GM19452 (cell line): Measurements from ENCODE around the gene UROC1.

Source experiments
- ATAC-seq: cut with Tn5 transposase; IDR thresholded peaks from one replicate; pipeline ENCODE4 v1.9.1; 2021; ENCODE audit not compliant: unreplicated experiment

Gene UROC1

DNA sequence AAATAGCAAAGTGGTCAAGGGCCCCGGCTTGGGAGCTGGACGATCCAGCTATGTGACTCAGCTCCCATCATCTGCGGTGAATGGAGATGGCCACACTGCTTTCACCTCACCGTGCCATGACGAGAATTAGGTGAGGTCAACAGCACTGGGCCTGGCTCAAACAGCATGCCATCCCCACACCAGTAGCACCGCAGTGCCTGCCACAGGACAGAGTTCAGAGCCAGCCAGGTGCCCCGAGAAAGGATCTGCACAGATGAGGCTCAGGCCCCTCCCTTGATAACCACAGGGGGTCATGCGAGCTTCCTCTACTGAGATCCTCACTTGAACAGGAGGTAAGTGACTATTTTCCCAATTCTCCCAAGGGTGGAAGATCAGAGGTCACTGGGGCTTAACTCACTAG lies 71.3 kb downstream of the UROC1 start:
- no peak for ATAC-seq

DNA sequence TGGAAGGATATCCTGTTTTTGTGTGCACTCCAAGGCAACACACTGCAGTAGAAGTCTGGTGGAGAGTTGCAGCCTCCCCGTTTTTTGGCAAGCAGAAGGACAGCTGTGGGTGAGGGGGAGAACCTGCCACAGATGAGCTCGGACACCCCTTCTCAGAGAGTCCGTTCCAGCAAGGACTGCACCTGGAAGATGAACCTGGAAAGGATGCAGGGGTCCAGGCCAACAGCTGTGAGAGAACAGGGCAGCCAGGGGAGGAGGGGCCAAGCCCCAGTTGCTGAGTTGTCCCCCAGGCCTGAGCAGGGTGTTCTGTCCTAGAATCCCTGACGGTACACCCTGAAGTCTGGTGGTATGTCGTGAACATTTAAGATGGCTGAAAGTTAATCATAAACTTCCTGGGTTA lies 72.1 kb downstream of the UROC1 start:
- ATAC-seq: no peak

DNA sequence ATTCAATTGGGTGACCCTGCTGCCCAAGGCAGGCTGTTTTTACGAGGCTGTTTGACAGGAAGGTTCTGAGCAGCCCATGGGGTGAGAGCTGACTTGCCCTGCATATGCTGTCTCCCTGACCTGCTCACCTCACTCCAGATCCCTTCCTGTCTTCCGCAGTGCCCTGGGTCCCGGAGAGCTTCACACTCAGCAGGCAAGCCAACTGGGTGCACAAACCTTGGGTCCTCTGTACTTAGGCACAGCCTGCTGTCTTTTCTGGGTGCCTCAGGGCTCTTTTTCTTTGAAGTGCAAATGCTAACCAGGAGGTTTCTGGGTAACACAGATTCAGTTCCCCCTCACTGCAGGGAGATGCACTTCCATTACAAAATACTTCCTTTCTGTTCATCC lies 74.7 kb downstream of the UROC1 start:
- no peak for ATAC-seq

DNA sequence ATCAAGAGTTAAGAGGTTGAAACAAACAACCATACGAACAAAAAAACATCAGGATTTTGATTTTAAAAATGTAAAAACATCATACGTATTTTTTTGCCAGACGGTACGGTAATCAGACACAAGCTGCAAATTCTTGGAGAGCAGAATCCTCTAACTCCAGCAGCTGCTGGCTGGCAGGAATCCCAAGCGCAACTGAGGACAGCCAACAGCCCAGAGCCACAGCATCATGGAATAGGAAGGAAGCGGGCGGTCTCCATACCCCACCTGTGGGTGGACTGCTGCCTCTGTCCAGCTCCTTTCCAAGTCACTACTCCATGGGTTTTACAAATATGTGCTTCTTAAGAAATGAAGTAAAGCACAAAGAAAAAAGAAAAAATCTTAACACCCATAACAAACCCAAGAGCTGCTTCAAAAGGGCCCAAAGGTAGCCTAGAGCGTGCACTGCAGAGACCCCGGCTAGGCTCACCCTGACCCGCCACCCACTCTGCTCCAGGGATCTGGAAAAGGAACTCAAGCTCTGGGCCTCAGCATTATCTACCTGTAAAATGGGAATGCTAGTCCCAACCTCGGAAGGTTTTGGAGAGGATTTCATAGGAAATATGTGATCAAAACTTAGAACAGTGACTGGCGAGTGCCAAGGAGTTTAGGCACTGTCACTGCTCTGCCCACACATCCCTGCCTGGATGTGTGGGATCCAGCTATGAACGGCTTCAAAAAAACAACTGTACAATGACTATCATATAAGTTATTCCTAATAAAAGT lies 75.3 kb downstream of the UROC1 start:
- ATAC-seq: no peak

DNA sequence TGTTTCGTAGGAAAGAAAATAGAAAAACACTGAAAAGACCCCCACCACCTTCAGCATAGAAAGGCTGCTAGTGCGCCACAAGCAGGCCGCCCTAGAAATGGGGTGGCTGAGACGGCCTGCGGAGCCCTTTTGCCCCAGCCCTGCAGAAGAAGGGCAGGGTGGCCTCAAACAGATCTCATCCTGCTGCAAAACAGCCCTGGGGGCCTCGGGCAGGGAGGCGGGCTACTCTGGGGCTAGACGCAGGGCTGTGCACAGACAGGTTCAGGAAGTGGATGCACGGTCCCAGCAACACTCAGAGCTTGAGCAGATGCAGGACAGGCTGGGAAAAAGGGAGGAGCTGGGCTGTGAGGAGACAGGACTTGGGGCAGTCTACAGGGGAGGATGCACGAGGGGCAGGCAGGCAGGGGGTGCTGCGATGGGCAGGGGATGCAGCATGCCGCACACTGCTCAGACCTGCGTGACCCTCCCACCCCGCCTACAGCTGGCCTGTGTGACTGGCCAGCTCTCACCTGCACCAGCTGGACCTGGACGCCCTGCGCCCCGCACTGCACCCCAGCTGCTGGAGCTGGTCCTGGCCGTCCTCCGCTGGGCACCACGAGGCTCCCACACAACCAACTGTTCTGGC lies 76.2 kb downstream of the UROC1 start:
- no peak for ATAC-seq

DNA sequence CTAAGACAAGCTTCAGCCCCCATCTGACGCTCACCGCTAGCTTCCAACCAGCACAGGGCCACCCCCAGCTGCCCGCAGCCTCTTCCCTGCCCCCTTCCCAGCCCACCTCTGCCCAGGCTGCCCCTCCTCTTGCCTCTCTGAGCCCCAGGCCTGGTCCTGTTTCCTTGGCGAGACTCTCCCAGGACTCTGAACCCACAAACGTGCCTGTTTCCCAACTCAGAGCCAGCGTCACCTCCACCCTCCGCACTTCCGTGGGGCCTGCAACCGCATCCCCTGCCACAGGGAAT lies 76.9 kb downstream of the UROC1 start:
- ATAC-seq: no peak

DNA sequence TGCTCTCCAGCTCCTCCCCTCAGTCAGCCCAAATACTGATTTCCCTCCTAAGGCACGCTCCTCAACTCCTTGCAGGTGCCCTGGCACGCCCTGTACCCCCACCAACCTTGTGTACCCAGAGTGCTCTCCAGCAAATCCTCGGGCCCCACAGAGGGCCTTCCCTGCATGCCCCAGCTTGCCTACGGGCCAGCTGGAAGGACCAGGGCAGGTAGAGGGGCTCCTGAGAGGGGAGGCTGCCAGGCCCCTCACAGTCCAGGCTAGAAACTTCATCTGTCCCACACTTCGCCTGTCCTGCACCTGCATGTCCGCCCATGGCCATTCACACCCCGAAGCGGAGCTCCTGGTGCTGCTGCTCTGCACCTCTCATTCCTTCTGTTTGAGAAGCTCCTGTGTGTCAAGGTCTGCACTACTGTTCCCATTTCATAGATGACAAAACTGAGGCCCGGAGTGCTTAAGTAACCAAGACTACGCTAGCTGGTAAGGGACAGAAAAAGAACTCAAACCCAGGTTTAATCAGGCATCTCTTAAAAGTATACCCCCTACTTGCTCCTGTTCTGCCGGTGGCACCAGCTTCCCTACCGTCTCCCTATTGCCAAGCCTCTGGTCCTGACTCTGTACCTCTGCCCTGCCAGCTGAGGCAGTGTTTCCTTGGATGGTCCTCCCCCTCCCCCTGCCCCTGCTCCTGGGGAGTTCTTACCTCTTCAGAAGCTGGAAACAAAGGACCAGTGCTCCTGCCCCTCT lies 77.4 kb downstream of the UROC1 start:
- ATAC-seq: no peak

DNA sequence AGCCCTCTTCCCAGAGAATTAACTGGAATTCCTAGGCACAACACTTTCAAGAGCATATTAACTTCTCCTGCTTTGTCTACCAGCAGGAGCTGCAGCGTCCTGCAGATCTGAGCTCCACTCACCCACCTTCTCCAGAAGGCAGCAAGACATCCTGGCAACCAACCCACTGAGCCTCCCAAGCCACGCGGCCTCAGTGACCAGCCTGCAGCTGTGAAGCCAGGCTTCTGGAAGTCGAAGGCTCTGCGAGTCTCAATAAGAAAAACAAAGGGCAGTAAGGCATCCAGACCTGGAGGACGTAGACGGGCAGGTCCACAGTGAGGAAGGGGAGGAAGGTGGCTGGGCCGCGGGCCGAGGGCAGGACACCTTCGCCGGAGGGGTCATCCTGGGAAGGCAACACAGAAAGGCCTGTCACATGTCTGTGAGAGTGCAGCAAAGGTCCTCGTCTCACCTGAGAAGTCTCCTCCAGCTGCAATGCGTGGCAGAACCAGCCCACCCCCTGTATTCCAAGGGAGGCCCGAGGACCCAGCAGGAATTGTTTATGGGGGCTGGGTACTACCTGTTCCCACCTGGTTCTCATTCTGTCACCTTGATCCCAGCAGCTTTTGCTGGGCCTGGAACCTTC lies 78.1 kb downstream of the UROC1 start:
- no peak for ATAC-seq

DNA sequence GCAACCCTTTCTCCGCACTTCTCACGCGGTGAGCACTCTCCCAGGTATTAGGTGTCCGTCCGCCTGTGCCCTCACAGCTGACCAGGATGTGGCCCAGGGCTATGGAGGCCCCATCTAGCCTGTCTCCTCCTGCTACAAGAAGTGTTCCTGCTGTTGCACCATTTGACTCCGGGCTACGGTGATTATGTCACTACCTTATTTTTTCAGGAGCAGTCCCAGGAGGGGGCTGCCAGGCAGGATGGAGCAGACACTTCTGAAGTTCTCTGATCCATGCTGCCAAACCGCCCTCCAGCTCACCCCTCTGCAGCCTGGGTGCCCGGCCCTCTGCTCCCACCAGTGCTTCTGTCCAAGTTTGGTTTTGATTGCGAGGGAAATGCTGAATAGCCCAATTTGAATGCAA lies 78.8 kb downstream of the UROC1 start:
- no peak for ATAC-seq

DNA sequence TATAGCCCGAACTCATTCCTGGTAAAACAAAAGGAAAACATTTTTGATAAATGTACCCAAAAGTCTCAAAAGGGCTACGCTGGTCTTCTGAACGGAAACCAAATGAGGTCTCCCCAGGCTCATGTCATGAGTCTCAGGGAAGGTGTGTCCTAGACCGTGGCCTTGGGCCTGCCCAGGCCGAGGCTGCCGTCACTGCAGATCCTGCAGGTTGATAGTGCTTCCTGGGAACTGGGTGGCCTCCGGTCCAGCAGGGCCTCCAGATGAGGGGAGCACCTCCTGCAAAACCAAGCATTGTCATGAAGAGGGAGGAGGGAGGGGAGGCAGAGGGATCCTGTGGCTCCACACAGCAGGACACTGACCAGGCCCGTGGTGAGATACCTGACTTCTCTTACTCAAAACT lies 79.4 kb downstream of the UROC1 start:
- ATAC-seq: no peak

DNA sequence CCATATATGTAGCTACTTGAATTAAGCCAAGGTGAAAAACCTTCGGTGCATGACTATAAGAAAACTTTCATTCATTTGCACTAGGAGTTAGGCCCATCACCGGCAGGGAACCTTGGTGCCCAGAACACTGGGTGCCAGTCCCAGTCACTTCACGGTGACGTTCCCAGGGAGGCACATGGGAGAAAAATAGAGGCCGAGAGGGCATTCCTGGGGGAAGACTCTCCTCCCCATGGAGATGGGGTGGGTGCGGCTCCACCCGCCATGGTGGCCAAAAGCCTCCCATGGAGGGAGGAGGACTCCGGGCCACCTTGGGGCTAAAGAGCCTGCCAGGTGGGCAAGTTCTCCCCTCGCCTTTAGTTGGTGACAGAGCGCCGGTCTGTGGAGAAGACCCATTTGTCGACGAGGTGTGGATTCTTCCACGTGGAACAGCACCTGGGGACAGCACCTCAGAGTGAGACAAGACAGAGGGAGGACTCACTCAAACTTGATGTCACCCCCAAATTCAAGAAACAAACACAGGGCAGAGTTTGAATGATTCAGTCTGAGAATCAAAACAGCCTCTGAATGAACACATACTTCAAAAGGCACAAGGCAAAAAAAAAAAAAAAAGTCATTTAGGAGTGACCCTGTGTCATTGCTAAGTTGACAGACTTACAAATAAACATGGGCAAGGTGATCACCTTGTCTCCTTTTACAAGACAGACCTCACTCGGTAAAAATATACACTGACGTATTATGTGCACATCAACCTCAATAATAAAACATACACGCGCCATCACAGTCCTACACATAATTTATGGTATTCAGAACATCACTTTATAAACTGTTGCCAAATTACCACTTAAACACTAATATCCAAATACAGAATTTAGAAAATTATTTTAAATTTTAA lies 80.5 kb downstream of the UROC1 start:
- ATAC-seq: no peak

DNA sequence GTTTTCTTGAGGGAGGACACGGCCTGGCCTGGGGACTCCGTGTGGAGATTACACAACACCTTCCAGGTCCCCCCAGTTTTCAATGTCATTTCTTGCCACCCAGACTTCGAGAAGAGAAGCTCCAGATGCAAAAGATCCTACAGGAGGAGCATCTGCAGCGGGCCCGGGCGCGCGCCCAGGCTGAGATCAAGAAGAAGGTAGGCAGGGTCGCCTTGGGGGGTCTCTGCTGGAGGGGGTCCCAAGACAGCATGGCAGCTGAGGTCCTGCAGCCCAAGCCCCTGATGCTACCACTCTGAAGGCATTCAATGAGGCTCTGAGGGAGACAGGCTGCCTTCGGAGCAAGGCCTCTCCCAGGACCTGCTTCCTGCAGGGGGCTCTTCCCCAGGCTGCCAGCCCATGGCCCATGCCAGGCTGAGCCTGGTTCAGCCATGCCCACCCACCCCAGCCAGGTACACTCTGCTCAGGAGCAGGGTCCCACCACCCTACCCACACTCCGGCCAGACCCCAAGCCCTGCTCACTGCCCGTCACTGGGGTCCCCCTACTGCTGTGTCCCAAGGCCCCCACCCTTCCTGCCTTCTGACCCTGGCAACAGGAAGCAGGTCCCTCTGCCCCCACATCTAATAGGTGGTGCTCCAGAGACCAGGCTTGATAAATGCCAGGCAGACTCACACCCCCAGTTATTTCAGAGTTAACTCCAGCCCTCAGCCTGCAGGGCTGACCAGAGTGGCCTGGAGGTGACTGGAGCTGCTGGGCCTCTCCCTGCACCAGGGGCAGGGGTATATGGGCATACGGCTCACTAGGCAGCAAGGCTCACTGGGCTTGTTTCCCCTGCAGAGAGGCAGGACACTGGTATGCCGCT lies 81.9 kb downstream of the UROC1 start:
- no peak for ATAC-seq

DNA sequence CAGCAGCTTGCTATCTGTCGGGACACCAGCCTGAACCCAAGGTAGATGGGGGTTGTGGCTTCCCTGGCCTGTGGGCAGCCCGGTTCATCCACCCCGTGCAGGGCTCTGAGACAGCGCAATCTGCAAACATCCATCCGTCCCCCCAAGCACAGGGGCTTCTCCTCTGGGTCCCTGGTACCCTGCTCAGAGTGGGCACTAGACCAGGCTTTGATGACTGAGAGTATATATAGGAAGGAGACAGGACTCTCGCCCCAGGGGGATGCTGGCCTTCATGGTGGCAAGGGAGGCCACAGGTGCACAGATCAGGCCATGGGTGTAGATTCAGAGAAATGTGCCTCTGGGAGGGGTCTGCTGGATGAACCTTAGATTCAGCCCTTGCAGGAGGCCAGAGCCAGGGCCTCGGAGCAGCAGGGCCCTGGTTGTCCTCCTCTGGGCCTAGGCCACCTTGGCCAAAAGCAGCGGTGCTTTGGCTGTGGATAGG lies 82.6 kb downstream of the UROC1 start:
- no peak for ATAC-seq

DNA sequence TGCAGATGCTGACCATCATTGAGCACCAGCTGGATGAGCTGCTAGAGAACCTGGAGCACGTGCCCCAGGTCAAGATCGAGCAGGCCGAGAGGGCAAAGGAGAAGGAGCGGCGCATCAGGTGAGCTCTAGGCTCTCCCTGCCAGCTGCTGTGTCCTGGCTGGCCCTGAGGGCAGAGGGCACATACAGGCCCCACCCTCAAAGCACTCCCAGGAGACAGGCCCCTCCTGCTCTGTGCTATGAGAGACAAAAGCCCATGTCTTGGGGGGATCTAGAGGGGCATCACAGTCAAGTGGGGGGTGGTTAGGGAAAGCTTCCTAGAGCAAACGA lies 83.3 kb downstream of the UROC1 start:
- ATAC-seq: no peak

DNA sequence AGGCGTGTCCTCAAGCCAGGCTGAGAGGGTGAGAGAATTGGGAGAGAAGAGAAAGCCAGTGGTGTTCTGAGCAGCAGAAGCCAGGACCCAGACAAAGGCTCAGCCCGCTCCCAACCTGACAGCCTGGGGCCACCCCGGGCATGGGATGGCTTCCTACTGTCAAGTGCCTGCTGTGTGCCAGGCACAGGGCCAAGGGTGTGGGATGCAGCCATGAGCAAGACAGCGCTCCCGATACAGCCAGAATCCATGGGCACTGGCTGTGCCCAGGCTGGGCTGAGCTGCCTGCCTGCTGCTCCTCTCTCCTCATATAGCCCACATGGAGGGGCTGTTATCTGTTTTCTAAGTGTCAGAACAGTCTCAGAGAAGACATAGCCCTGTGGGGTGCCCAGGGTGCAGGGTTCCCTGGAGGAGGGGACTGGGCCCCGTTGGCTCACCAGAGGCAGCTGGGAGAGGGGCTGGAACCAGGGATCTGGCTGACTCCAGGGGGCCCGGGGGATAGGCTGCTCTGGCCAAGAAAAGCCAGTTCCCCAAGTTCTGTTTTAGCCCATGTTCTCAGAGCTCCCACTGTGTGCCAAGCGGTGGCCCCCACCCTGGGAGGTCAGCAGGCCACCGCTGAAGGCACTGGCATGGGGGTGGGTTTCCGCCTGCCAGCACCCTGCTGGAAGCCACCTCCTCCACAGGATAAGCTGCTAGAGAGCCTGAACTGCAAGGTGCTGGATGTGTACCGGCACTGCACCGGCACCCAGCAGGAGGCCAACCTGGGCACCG lies 83.9 kb downstream of the UROC1 start:
- no peak for ATAC-seq

DNA sequence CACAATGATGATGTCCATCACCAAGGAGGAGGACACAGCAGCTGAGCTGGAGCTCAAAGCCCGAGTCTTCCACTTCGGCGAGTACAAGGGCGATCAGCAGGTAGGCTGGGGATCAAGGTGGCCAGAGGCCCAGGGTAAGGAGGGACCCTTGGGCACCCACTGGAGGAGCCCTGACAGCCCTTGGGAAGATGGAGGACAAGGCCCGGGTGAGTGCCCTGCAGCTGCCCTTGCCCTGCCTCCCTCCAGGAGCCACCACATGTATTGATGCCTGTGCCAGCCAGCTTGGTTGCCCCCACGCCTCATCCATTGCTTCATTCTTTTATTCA lies 84.5 kb downstream of the UROC1 start:
- ATAC-seq: no peak

DNA sequence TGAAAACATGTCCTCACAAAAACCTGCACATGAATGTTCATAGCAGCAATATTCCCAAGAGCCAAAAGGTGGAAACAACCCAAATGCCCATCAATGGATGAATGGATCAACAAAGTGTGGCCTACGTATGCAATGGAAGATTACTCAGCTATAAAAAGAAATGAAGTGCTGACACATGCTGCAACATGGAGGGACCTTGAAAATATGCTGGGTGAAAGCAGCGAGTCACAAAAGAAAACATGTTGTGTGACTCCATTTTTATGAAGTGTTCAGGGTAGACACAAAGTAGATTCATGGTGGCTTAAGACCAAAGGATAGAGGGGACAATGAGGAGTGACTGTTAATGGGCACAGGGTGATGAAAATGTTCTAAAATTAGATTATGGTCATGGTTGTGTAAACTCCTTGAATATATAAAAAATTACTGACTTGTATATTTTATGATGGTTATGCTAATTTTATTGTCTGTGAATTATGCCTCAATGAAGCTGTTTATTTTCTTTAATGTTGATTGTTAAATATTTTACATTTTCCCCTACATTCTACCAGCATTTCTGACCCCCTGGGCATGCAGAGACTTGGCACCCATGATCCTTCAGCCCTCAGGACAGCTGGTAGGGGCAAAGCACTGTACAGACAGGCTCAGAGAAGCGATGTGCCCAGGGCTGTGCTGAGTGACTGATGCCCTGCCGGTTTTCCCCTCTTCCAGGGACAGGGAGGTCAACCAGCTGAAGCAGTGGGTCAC lies 85.0 kb downstream of the UROC1 start:
- no peak for ATAC-seq
